GM21825 (cell line): Measurements from ENCODE around the gene GMDS.

ENCODE experiments used
- ATAC-seq: cut with Tn5 transposase; IDR thresholded peaks from one replicate; pipeline ENCODE4 v1.9.1; 2021; ENCODE audit warnings: mild to moderate bottlenecking, moderate library complexity; ENCODE audit not compliant: unreplicated experiment

GMDS gene

DNA sequence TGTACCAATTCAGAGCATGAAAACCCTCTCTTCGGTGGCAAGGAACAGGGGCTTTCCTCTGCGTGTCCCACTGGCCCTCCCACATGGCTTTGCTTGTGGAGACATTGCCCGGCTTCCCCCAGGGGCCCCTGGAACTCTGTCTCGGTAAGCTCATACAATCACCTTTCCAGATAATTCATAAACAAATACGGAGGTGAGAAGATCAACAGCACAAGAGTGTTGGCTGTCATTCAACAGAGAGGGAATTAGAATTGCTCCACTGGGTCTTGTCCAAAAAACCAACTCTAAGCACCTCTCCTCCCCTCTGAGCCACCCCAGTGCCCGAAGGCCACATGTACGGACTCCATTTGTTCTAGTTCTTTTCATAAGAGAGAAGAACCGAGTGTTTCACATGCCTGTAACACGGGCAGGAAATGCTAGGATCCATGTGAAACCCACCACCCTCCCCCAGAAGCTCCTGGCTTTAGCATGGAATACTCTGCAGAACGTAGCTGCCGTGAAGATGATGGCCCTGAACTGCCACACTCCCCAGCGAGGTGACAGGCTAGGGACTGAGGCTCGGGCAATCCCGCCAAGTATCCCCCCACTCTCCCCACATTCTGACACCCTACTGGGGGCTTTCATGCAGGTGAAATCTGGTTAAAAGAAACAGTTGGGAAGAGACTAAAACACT lies 660.3 kb downstream of the GMDS start:
- no peak for ATAC-seq

GRCh38 chr6:1584146-1584545 lies 661.3 kb downstream of the GMDS start:
- ATAC-seq = no peak

- ATAC-seq = no peak
Observed at GRCh38 chr6:1581120-1581991, 664.0 kb downstream of the GMDS start.

- ATAC-seq = no peak
Observed at GRCh38 chr6:1580585-1580984, 664.8 kb downstream of the GMDS start.

- ATAC-seq = no peak
Observed at GRCh38 chr6:1580109-1580508, 665.3 kb downstream of the GMDS start.

DNA sequence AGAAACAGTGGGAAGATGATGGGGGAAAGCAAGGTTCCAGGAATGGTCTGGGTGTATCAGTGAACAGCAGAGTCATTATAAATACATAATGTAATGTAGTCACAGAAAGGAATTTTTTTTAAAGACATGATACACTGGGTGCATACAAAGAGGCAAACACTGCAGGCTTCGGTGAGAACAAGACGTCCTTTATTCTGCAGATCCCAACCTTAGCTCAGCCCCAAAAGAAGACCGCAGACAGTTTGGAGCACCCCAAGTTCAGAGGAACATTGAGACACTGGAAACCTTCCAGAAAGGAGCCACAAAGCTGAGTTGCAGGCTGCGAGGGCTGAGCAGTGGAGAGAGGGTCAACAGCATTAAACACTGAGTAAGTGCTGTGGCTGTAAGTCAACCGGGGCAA lies 666.3 kb downstream of the GMDS start:
- ATAC-seq = no peak

GRCh38 chr6:1577896-1578745 lies 667.3 kb downstream of the GMDS start:
- no peak for ATAC-seq

GRCh38 chr6:1577146-1577680 lies 668.2 kb downstream of the GMDS start:
- no peak for ATAC-seq

DNA sequence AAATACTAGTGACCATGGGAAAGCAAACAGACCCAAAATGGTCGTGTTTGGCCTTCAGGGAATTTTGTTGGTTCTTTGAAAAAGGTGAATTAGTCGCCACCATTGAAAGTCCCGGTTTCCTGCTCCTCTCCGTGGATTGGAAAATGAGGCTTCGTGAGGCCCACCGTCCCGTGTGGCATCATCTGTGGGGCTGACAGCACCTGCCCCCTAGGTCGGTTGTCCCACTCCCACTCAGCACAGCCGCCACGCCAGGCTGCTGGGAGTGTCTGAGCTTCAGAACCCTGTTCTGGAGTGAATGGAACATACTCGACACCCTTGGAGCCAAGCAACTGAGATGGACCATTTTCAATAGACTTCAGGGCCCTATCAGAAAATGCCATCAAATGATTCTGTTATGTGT lies 668.7 kb downstream of the GMDS start:
- no peak for ATAC-seq

GRCh38 chr6:1576166-1576565 lies 669.2 kb downstream of the GMDS start:
- no peak for ATAC-seq

DNA sequence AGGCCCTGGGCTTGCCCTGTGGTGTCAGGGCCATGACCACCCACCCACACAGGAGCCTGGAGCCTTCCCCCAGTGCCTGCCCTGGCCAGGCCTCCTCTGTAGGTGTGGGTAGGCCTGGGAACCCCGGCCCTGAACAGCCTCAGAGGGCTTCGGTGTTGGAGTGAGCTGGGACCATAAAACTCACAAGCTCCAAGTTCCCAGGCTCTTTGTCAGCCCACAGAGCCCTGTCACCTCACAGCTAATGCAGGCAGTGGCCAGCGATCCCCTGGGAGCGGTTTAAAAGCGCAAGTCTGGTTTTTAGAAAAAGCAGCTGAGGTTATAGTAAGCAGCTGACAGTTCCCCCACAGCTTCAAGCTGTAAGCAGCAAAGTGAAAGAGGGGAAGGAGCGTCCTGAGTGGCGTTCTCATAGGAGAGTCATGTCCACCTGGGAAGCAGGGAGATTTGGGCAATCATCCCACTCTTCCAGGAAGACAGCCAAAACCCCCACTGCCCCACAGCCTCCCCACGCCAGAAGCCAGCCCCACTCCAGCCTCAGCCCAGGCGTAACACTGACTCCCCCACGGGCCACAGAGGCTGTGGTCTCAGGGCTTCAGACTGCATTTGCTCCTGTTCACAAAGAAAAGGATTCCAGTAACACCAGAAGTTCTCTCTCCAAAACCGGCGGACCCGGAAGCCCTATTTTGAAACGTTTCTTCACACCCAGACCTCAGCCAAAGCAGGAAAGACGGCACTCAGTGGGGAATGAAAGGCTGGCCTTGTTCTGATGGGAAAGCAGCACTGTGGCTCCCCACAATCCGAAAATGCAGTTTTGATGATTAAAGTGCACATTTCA lies 670.0 kb downstream of the GMDS start:
- no peak for ATAC-seq

- ATAC-seq = no peak
Observed at GRCh38 chr6:1574890-1575209, 670.6 kb downstream of the GMDS start.

- ATAC-seq = no peak
Observed at GRCh38 chr6:1574083-1574761, 671.2 kb downstream of the GMDS start.
